Measurements from ENCODE around the gene RBM33.

GRCh38 chr7:155782466-155782865 lies 138.0 kb downstream of the RBM33 start:
- TF ChIP-seq ZNF785 (tag by site-specific recombination; IDR thresholded peaks at IDR 0.05), result no peak
- TF ChIP-seq ELK4 (IDR thresholded peaks at IDR 0.05; ENCODE audit: borderline replicate concordance, low read depth, low read length), result no peak
- no peak for TF ChIP-seq CTCF (tag by site-specific recombination; IDR thresholded peaks at IDR 0.05)
